Ishikawa (cell line): Measurements from ENCODE around the gene ADAM33.

Experiments used
- CEBPB ChIP-seq: IDR thresholded peaks from 2 replicates; pipeline ENCODE4 v1.6.1; 2012
- CREB1 ChIP-seq: IDR thresholded peaks from 2 replicates; pipeline ENCODE4 v1.6.1; 2012; ENCODE audit warnings: low read depth
- EGR1 ChIP-seq: IDR thresholded peaks from 2 replicates; pipeline ENCODE4 v1.6.1; 2012
- EP300 ChIP-seq: IDR thresholded peaks from 2 replicates; pipeline ENCODE4 v1.6.1; 2012; ENCODE audit warnings: borderline replicate concordance
- FOXM1 ChIP-seq: IDR thresholded peaks from 2 replicates; pipeline ENCODE4 v1.6.1; 2012; ENCODE audit warnings: low read depth, borderline replicate concordance
- NFIC ChIP-seq: IDR thresholded peaks from 2 replicates; pipeline ENCODE4 v1.6.1; 2012
- RAD21 ChIP-seq: IDR thresholded peaks from 2 replicates; pipeline ENCODE4 v1.6.1; 2012; ENCODE audit warnings: low read depth
- TAF1 ChIP-seq: IDR thresholded peaks from 2 replicates; pipeline ENCODE4 v1.6.1; 2012; ENCODE audit warnings: low read depth, mild to moderate bottlenecking
- TCF12 ChIP-seq: IDR thresholded peaks from 2 replicates; pipeline ENCODE4 v1.6.1; 2012; ENCODE audit warnings: low read depth
- TEAD4 ChIP-seq: IDR thresholded peaks from 2 replicates; pipeline ENCODE4 v1.6.1; 2012
- YY1 ChIP-seq: IDR thresholded peaks from 2 replicates; pipeline ENCODE4 v1.6.1; 2012; ENCODE audit warnings: low read depth
- ZBTB7A ChIP-seq: IDR thresholded peaks from 2 replicates; pipeline ENCODE4 v1.6.1; 2012; ENCODE audit warnings: low read depth
- TF ChIP-seq, protein P1 (sequence below): IDR thresholded peaks from 2 replicates; pipeline ENCODE4 v1.6.1; 2012
- TF ChIP-seq, protein P2 (sequence below): IDR thresholded peaks from 2 replicates; pipeline ENCODE4 v1.6.1; 2012; ENCODE audit warnings: low read depth, mild to moderate bottlenecking
- TF ChIP-seq, protein P3 (sequence below): IDR thresholded peaks from 2 replicates; pipeline ENCODE4 v1.6.1; 2012

Gene ADAM33

DNA sequence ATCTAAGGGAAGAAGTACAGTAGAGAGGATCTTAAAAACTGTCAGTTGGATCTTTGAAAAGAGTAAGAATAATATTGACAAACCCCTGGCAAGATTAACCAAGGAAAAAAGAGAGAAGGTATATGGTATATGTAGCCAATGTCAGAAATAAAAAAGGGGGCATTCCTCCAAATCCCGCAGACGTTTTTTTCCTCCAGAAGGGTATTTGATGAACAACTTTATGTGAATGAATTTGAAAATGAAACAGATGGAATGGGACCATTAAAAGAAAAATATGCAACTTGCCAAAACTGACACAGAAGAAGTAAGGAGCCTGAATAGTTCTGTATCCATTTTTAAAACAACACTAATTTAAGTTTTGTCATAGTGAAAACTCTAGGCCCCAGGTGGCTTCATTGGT, 54.3 kb downstream of the ADAM33 start:
- no peak for TF ChIP-seq EP300
- TF ChIP-seq TAF1, result no peak
- TF ChIP-seq TEAD4, result no peak
- TF ChIP-seq ZBTB7A, result no peak
- TF ChIP-seq FOXM1, result no peak
- TF ChIP-seq, protein P1, sequence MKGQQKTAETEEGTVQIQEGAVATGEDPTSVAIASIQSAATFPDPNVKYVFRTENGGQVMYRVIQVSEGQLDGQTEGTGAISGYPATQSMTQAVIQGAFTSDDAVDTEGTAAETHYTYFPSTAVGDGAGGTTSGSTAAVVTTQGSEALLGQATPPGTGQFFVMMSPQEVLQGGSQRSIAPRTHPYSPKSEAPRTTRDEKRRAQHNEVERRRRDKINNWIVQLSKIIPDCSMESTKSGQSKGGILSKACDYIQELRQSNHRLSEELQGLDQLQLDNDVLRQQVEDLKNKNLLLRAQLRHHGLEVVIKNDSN, result no peak
- TF ChIP-seq CEBPB, result no peak
- TF ChIP-seq CREB1, result no peak
- no peak for TF ChIP-seq TCF12
- TF ChIP-seq, protein P2, sequence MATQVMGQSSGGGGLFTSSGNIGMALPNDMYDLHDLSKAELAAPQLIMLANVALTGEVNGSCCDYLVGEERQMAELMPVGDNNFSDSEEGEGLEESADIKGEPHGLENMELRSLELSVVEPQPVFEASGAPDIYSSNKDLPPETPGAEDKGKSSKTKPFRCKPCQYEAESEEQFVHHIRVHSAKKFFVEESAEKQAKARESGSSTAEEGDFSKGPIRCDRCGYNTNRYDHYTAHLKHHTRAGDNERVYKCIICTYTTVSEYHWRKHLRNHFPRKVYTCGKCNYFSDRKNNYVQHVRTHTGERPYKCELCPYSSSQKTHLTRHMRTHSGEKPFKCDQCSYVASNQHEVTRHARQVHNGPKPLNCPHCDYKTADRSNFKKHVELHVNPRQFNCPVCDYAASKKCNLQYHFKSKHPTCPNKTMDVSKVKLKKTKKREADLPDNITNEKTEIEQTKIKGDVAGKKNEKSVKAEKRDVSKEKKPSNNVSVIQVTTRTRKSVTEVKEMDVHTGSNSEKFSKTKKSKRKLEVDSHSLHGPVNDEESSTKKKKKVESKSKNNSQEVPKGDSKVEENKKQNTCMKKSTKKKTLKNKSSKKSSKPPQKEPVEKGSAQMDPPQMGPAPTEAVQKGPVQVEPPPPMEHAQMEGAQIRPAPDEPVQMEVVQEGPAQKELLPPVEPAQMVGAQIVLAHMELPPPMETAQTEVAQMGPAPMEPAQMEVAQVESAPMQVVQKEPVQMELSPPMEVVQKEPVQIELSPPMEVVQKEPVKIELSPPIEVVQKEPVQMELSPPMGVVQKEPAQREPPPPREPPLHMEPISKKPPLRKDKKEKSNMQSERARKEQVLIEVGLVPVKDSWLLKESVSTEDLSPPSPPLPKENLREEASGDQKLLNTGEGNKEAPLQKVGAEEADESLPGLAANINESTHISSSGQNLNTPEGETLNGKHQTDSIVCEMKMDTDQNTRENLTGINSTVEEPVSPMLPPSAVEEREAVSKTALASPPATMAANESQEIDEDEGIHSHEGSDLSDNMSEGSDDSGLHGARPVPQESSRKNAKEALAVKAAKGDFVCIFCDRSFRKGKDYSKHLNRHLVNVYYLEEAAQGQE, result no peak
- no peak for TF ChIP-seq YY1
- TF ChIP-seq NFIC, result no peak
- TF ChIP-seq, protein P3, sequence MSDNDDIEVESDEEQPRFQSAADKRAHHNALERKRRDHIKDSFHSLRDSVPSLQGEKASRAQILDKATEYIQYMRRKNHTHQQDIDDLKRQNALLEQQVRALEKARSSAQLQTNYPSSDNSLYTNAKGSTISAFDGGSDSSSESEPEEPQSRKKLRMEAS, result no peak
- no peak for TF ChIP-seq RAD21
- TF ChIP-seq EGR1, result no peak

DNA sequence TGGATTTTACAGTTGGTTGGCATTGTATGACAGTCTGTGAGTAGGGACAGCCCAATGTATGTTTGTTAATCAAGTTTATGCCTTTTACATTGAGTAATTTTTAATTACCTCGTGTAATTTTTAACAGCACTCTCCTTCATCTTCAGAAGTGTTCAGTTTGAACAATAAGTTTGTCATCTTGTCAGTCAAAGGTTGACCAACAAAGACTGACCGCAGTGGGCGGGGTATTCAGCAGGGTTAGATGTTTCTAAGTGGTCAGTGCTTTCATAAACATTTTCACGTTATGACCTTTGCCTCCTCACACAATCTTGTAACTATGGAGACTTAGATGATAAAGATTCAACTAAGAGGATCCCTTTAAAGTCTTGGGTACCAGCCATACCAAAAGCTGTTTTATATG, 59.4 kb downstream of the ADAM33 start:
- TF ChIP-seq EP300 (no peak), CEBPB (no peak), CREB1 (no peak), TAF1 (no peak), FOXM1 (no peak), EGR1 (no peak), RAD21 (no peak)
- TF ChIP-seq, protein P1, result no peak
- TF ChIP-seq, protein P3, result no peak

DNA sequence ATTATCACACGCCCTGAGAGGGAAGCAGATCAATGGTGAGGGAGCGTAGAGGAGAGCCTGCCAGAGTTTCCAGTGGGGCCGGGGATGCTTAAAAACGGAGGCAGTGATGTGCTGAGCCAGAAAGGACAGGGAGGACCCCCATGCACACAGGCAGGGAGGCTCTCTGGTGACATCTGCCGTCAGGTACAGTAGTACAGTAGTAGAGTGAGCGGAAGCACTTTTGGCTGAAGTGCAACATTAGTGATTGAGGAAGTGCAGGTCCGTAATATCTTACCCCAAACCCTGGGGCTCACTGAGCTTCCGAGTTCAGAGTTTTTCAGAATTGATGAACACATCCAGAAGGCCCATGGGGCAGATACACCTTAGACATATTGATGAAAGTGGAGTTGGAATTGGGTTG, 60.7 kb downstream of the ADAM33 start:
- TF ChIP-seq, protein P3, result no peak
- TF ChIP-seq NFIC, result no peak
- TF ChIP-seq RAD21, result no peak
- TF ChIP-seq, protein P1, result no peak
- no peak for TF ChIP-seq CEBPB
- TF ChIP-seq YY1, result no peak
- TF ChIP-seq, protein P2, result no peak
- TF ChIP-seq EP300, result no peak
- no peak for TF ChIP-seq ZBTB7A
- TF ChIP-seq CREB1, result no peak
- TF ChIP-seq TEAD4, result no peak
- no peak for TF ChIP-seq TAF1
- no peak for TF ChIP-seq EGR1
- TF ChIP-seq FOXM1, result no peak
- no peak for TF ChIP-seq TCF12
